PC-3 (cell line): Measurements from ENCODE around the gene RPLP2. TPM values are rescaled to one million over a fixed set of nuclear protein-coding genes. Genes with fewer than 3 reads are reported as not detected.

Source experiments
- ATAC-seq: fragments of 200-7000 bp; cut with Tn5 transposase; 2 replicates; pipeline ENCODE4 v1.9.1; 2020; ENCODE audit warnings: mild to moderate bottlenecking, moderate library complexity
- BruUV-seq: library from RNA; stranded (reverse); fragments of 400-500 nt; replicated peaks from 2 replicates; lab custom pipeline; 2021; lab: Mats Ljungman, UMichigan
- CTCF ChIA-PET: fragments of 300-600 bp; sonication (Branson Sonifier 250); formaldehyde crosslinking; loops from one replicate; lab custom pipeline; 2022; ENCODE audit warnings: antibody characterized with exemption; lab: Charles Lee
- POLR2A ChIA-PET: fragments of 300-600 bp; sonication (Branson Sonifier 250); formaldehyde crosslinking; loops from one replicate; lab custom pipeline; 2022; ENCODE audit warnings: antibody characterized with exemption; ENCODE audit not compliant: unreplicated experiment; lab: Charles Lee
- DNase-seq: peaks from one replicate; pipeline ENCODE4 v3.0.0-alpha.2; 2015
- H2AFZ ChIP-seq: fragments of 300-600 bp; sonication (generic); 2 replicates; pipeline ENCODE4 v1.6.0; 2016; ENCODE audit warnings: antibody characterized with exemption, low read length
- H3F3A ChIP-seq: fragments of 300-600 bp; sonication (generic); one replicate; pipeline ENCODE4 v1.6.0; 2017; ENCODE audit warnings: antibody characterized with exemption, low read length, control low read depth, mild to moderate bottlenecking; ENCODE audit not compliant: unreplicated experiment
- H3K27ac ChIP-seq: fragments of 300-600 bp; sonication (generic); 2 replicates; pipeline ENCODE4 v1.5.1; 2016; ENCODE audit warnings: mild to moderate bottlenecking, low read length
- H3K27me3 ChIP-seq: fragments of 300-600 bp; sonication (generic); 2 replicates; pipeline ENCODE4 v1.6.1; 2016; ENCODE audit warnings: low read length, mixed read lengths
- H3K36me3 ChIP-seq: fragments of 300-600 bp; sonication (generic); 2 replicates; pipeline ENCODE4 v1.6.1; 2016; ENCODE audit warnings: low read depth, mixed run types, low read length, mixed read lengths
- H3K4me1 ChIP-seq: fragments of 300-600 bp; sonication (generic); 2 replicates; pipeline ENCODE4 v1.5.1; 2016; ENCODE audit warnings: low read length; ENCODE audit not compliant: insufficient read depth
- H3K4me2 ChIP-seq: fragments of 300-600 bp; sonication (generic); 2 replicates; pipeline ENCODE4 v1.6.0; 2016; ENCODE audit warnings: low read length
- H3K4me3 ChIP-seq: fragments of 300-600 bp; sonication (generic); 2 replicates; pipeline ENCODE4 v1.5.1; 2016; ENCODE audit warnings: mild to moderate bottlenecking, low read length, mixed read lengths
- H3K79me2 ChIP-seq: fragments of 300-600 bp; sonication (generic); 2 replicates; pipeline ENCODE4 v1.6.1; 2017; ENCODE audit warnings: low read length, mixed read lengths
- H3K9ac ChIP-seq: fragments of 300-600 bp; sonication (generic); 2 replicates; pipeline ENCODE4 v1.6.0; 2016; ENCODE audit warnings: mild to moderate bottlenecking, low read length
- H3K9me2 ChIP-seq: fragments of 300-600 bp; sonication (generic); replicated peaks from 2 replicates; pipeline ENCODE4 v1.6.1; 2016; ENCODE audit warnings: mixed run types, low read length, mixed read lengths
- H3K9me3 ChIP-seq: fragments of 300-600 bp; sonication (generic); 2 replicates; pipeline ENCODE4 v1.6.1; 2016; ENCODE audit warnings: low read length, mixed read lengths
- H4K20me1 ChIP-seq: fragments of 300-600 bp; sonication (generic); 2 replicates; pipeline ENCODE4 v1.6.1; 2016; ENCODE audit warnings: low read length, mixed read lengths
- CTCF ChIP-seq: fragments of 300-600 bp; sonication (generic); conservative IDR thresholded peaks from 2 replicates; pipeline ENCODE4 v1.5.1; 2017; ENCODE audit warnings: antibody characterized with exemption, low read depth, mild to moderate bottlenecking, low read length
- EZH2 ChIP-seq: fragments of 300-600 bp; sonication (generic); IDR thresholded peaks from one replicate; pipeline ENCODE4 v1.6.1; 2017; ENCODE audit warnings: antibody characterized with exemption, mild to moderate bottlenecking, low read length; ENCODE audit not compliant: unreplicated experiment
- EZH2phosphoT487 ChIP-seq: fragments of 300-600 bp; sonication (generic); IDR thresholded peaks from 2 replicates; pipeline ENCODE4 v1.6.1; 2018; ENCODE audit warnings: mild to moderate bottlenecking, antibody characterized with exemption, low read length, borderline replicate concordance
- intact Hi-C: fragments of 100-400 bp; cut with micrococcal nuclease; formaldehyde crosslinking; loops from 2 replicates; pipeline ENCODE4 v1.9.0; 2023
- total RNA-seq: library from RNA; depleted of rRNA; stranded (reverse); fragments of >200 nt; gene quantifications from 2 replicates; pipeline ENCODE4 v1.2.3, GENCODE V29; 2014

RPLP2 gene
- total RNA-seq, 1 experiment from 2014 or later, result 897 TPM

GRCh38 chr11:802693-803466, 6.9 kb upstream of the RPLP2 start:
- BruUV-seq, result no TSS peak
- Histone ChIP-seq H3K4me1 (0 out of 2 replicates have a peak, but pooled peaks cover 8% of the 10 kb centered on the region), H3K27me3 (no peaks in the 10 kb centered on the region), H3K9me2 (no peaks in the 10 kb centered on the region), H2AFZ (no peak overlapping the region), H3K4me2 (no peak overlapping the region), H3K79me2 (peaks cover 5% of the 10 kb centered on the region), H3K9ac (no peak overlapping the region), H4K20me1 (no peaks in the 10 kb centered on the region), H3K36me3 (no peaks in the 10 kb centered on the region), H3K9me3 (no peaks in the 10 kb centered on the region), H3K4me3 (no peak overlapping the region), H3F3A (no peaks in the 10 kb centered on the region), H3K27ac (no peak overlapping the region)
- intact Hi-C loops, result no loop called here
- TF ChIP-seq EZH2phosphoT487 (no peak), CTCF (no peak), EZH2 (no peak)
- DNase-seq (no peak), ATAC-seq (no peak)
- ChIA-PET POLR2A (no interaction called here), CTCF (no interaction called here)

GRCh38 chr11:803467-803742, 6.4 kb upstream of the RPLP2 start:
- intact Hi-C loops, result no loop called here
- no peak overlapping the region for H3K27ac ChIP-seq

More at GRCh38 chr11:803467-803742, 6.4 kb upstream of the RPLP2 start:
- H4K20me1 ChIP-seq, result no peaks in the 10 kb centered on the region
- POLR2A ChIA-PET, result no interaction called here
- no peak for TF ChIP-seq EZH2
- TF ChIP-seq CTCF, result no peak
- no peak for TF ChIP-seq EZH2phosphoT487
- no peaks in the 10 kb centered on the region for H3F3A ChIP-seq
- no peak overlapping the region for H2AFZ ChIP-seq
- peaks cover 10% of the 10 kb centered on the region for H3K4me1 ChIP-seq
- CTCF ChIA-PET, result no interaction called here
- no peaks in the 10 kb centered on the region for H3K27me3 ChIP-seq
- H3K9ac ChIP-seq, result no peak overlapping the region
- H3K9me2 ChIP-seq, result no peaks in the 10 kb centered on the region
- ATAC-seq, result no peak
- no TSS peak for BruUV-seq
- H3K4me3 ChIP-seq, result no peak overlapping the region
- H3K9me3 ChIP-seq, result no peaks in the 10 kb centered on the region
- no peak for DNase-seq
- H3K36me3 ChIP-seq, result no peaks in the 10 kb centered on the region
- H3K79me2 ChIP-seq, result peaks cover 10% of the 10 kb centered on the region
- no peak overlapping the region for H3K4me2 ChIP-seq
